HepG2 (cell line): ENCODE measurements around the gene FGF21. TPM values are rescaled to one million over a fixed set of nuclear protein-coding genes. Genes with fewer than 3 reads are reported as not detected.

Experiments used
- ATAC-seq: fragments of 200-7000 bp; cut with Tn5 transposase; 3 replicates; pipeline ENCODE4 v1.9.1; 2020; ENCODE audit warnings: mild to moderate bottlenecking, moderate library complexity
- BruUV-seq: library from RNA; stranded (reverse); fragments of 400-500 nt; replicated peaks from 2 replicates; lab custom pipeline; 2021; lab: Mats Ljungman, UMichigan
- CTCF ChIA-PET: fragments of 300-600 bp; formaldehyde crosslinking; extraction: SDS; loops from one replicate; lab custom pipeline; 2021; ENCODE audit warnings: low total read pairs, inconsistent platforms, low intra/inter-chr PET ratio; lab: Yijun Ruan, JAX
- POLR2A ChIA-PET: fragments of 350-600 bp; sonication (Branson Sonifier 250); formaldehyde crosslinking; loops from one replicate; lab custom pipeline; 2020; ENCODE audit warnings: antibody characterized with exemption, inconsistent platforms; lab: Yijun Ruan, JAX
- DNase-seq: peaks from one replicate; pipeline ENCODE4 v3.0.0-alpha.2; 2015; ENCODE audit warnings: low spot score
- FAIRE-seq: peaks from 3 replicates; lab custom pipeline; 2011; peaks lifted over from hg19 to GRCh38; lab: Jason Lieb, UNC
- H2AFZ ChIP-seq: one replicate; pipeline ENCODE4 v1.6.1; 2011; ENCODE audit warnings: low read length, inconsistent platforms
- H3K27ac ChIP-seq: fragments of 300-600 bp; 3 replicates; pipeline ENCODE4 v1.8.0; 2011; ENCODE audit warnings: mixed run types, mild to moderate bottlenecking, mixed read lengths, low read length, inconsistent platforms; ENCODE audit not compliant: insufficient read depth; ENCODE audit errors: extremely low read length
- H3K27me3 ChIP-seq, 2 experiments: fragments of 200-600 bp in 1 of 2; 2 replicates in 1 of 2; 3 replicates in 1 of 2; pipeline versions ENCODE4 v1.6.0 to v1.8.0; 2011; ENCODE audit warnings: low read length in 2 of 2, mild to moderate bottlenecking in 2 of 2, moderate library complexity in 2 of 2, inconsistent platforms in 1 of 2; ENCODE audit not compliant: insufficient read depth in 2 of 2, control insufficient read depth in 1 of 2
- H3K36me3 ChIP-seq, 2 experiments: fragments of 200-600 bp in 1 of 2; replicated peaks in 1 of 2; 2 replicates in 1 of 2; 3 replicates in 1 of 2; pipeline versions ENCODE4 v1.5.1 to v1.8.0; 2011; ENCODE audit warnings: low read length in 2 of 2, inconsistent platforms in 1 of 2; ENCODE audit not compliant: insufficient read depth in 2 of 2, control insufficient read depth in 1 of 2
- H3K4me1 ChIP-seq: 2 replicates; pipeline ENCODE4 v1.5.1; 2012; ENCODE audit warnings: low read length, inconsistent platforms; ENCODE audit not compliant: insufficient read depth
- H3K4me2 ChIP-seq: 2 replicates; pipeline ENCODE4 v1.6.0; 2011; ENCODE audit warnings: low read depth, low read length, inconsistent platforms
- H3K4me3 ChIP-seq, 3 experiments: fragments of 200-600 bp in 1 of 3; sonication (generic), shearing (Covaris generic) in 1 of 3; replicated peaks in 1 of 3; 2 replicates each; pipeline ENCODE4 v1.5.1; 2011 to 2016; ENCODE audit warnings: low read length in 3 of 3, inconsistent platforms in 2 of 3, low read depth in 2 of 3, mild to moderate bottlenecking in 2 of 3, control low read depth in 1 of 3, mixed read lengths in 1 of 3; ENCODE audit not compliant: insufficient read depth in 1 of 3
- H3K79me2 ChIP-seq: one replicate; pipeline ENCODE4 v1.6.1; 2011; ENCODE audit warnings: low read length, inconsistent platforms; ENCODE audit not compliant: insufficient read depth
- H3K9ac ChIP-seq: 2 replicates; pipeline ENCODE4 v1.6.0; 2011; ENCODE audit warnings: mild to moderate bottlenecking, low read depth, low read length, inconsistent platforms; ENCODE audit not compliant: insufficient read depth
- H3K9me3 ChIP-seq: 2 replicates; pipeline ENCODE4 v1.5.1; 2012; ENCODE audit warnings: mild to moderate bottlenecking, low read length
- H4K20me1 ChIP-seq: 2 replicates; pipeline ENCODE4 v1.6.0; 2011; ENCODE audit warnings: inconsistent platforms, mild to moderate bottlenecking, low read length, moderate library complexity; ENCODE audit not compliant: insufficient read depth
- ARID2 ChIP-seq: sonication (generic); formaldehyde crosslinking; IDR thresholded peaks from 2 replicates; pipeline ENCODE4 v1.8.1; 2022; ENCODE audit warnings: mild to moderate bottlenecking, missing genetic modification reagents, borderline replicate concordance
- EED ChIP-seq: sonication (generic); formaldehyde crosslinking; IDR thresholded peaks from 2 replicates; pipeline ENCODE4 v1.5.0; 2020; ENCODE audit warnings: mild to moderate bottlenecking, missing genetic modification reagents
- GABPA ChIP-seq, 2 experiments: IDR thresholded peaks; 2 replicates each; pipeline ENCODE4 v1.6.1; 2011 to 2016; ENCODE audit warnings: low read depth in 2 of 2, low read length in 1 of 2, missing biosample characterization in 1 of 2, missing genetic modification characterization in 1 of 2
- GABPB1 ChIP-seq: IDR thresholded peaks from 2 replicates; pipeline ENCODE4 v1.6.1; 2016; ENCODE audit warnings: mild to moderate bottlenecking, missing genetic modification reagents, moderate library complexity, missing compliant biosample characterization
- LRRFIP1 ChIP-seq: sonication (generic); formaldehyde crosslinking; conservative IDR thresholded peaks from 2 replicates; pipeline ENCODE4 v1.4.0; 2020; ENCODE audit warnings: missing genetic modification reagents
- MXD1 ChIP-seq: sonication (generic); formaldehyde crosslinking; IDR thresholded peaks from 2 replicates; pipeline ENCODE4 v1.4.0; 2020; ENCODE audit warnings: mild to moderate bottlenecking, missing genetic modification reagents
- RARG ChIP-seq: sonication (generic); formaldehyde crosslinking; IDR thresholded peaks from 2 replicates; pipeline ENCODE4 v1.4.0; 2020; ENCODE audit warnings: low read depth, mild to moderate bottlenecking, missing genetic modification reagents
- THAP11 ChIP-seq: IDR thresholded peaks from 2 replicates; pipeline ENCODE4 v1.6.1; 2016; ENCODE audit warnings: missing biosample characterization, missing genetic modification reagents
- ZNF569 ChIP-seq: sonication (generic); formaldehyde crosslinking; IDR thresholded peaks from 2 replicates; pipeline ENCODE4 v1.5.0; 2020; ENCODE audit warnings: mild to moderate bottlenecking, missing genetic modification reagents, moderate library complexity, borderline replicate concordance
- ZNF687 ChIP-seq: sonication (generic); formaldehyde crosslinking; IDR thresholded peaks from 2 replicates; pipeline ENCODE4 v1.5.1; 2020; ENCODE audit warnings: mild to moderate bottlenecking, missing genetic modification reagents, moderate library complexity
- ZNF776 ChIP-seq: sonication (generic); formaldehyde crosslinking; IDR thresholded peaks from 2 replicates; pipeline ENCODE4 v1.4.0; 2020; ENCODE audit warnings: mild to moderate bottlenecking, missing genetic modification reagents
- WGBS: methylation state at CpG from one replicate; pipeline ENCODE4 v1.1.6; 2017; ENCODE audit warnings: low lambda C conversion rate; 5-methylcytosine and 5-hydroxymethylcytosine counted together
- in situ Hi-C: cut with HindIII; loops from 2 replicates; pipeline ENCODE4 v1.10.0; 2017; ENCODE audit warnings: low pct_unique_long_range_greater_than_20kb; ENCODE audit not compliant: extremely low pct_ligation_motif_present
- intact Hi-C: fragments of 100-400 bp; cut with micrococcal nuclease; formaldehyde crosslinking; loops from one replicate; pipeline ENCODE4 v1.10.0; 2022; ENCODE audit not compliant: unreplicated experiment
- polyA plus RNA-seq, 8 experiments: library from polyadenylated mRNA; depleted of rRNA in 3 of 8; stranded (reverse) in 7 of 8; unstranded in 1 of 8; fragments of >200 nt; fragmentation: Illumina TruSeq in 4 of 8; extraction: Trizol in 4 of 8; gene quantifications; 2 replicates each; pipeline versions ENCODE4 v1.2.1 to v1.2.3, GENCODE V29; 2011 to 2016; ENCODE audit warnings: low read depth in 4 of 8, missing spikeins in 1 of 8, mixed read lengths in 1 of 8; ENCODE audit not compliant: insufficient read depth in 1 of 8
- total RNA-seq, 5 experiments: library from RNA; depleted of rRNA; stranded (reverse); fragments of >200 nt; fragmentation: Illumina TruSeq; extraction: Trizol; gene quantifications; 2 replicates each; pipeline ENCODE4 v1.2.3, GENCODE V29; 2016; ENCODE audit warnings: low read depth in 1 of 5

The FGF21 gene
- total and polyA plus RNA-seq, 2 of the 13 experiments (the other 11 are each of a cell fraction or from before 2014, with no cell fraction given) = 0.17 TPM; not detected in 1

GRCh38 chr19:48740164-48740972, 15.0 kb upstream of the FGF21 start, which contains the start of gene RASIP1 (continued):
- no peak for TF ChIP-seq LRRFIP1 (CRISPR knock-in tag)

- POLR2A ChIA-PET = interaction anchor here (1.4 kb wide), 1 partner anchor 19 kb away, joined by 3 read pairs; no protein-coding TSS in a partner anchor
- H3K36me3 ChIP-seq = no peaks in the 10 kb centered on the region
- FAIRE-seq = no peak
- in situ Hi-C loops (no loop called here), intact Hi-C loops (no loop called here)
- H4K20me1 ChIP-seq = no peaks in the 10 kb centered on the region
- peaks cover 0 to 1% of the 10 kb centered on the region in 2 experiments; a peak in 1 of 5 replicates for H3K27me3 ChIP-seq
- DNase-seq = no peak
- no peaks in the 10 kb centered on the region for H3K9me3 ChIP-seq
- 79% methylated on average over 20 of the region's 35 CpGs for WGBS
- no peak for ATAC-seq
- no peak overlapping the region for H3K27ac ChIP-seq
- H2AFZ ChIP-seq = no peak overlapping the region
- no TSS peak for BruUV-seq
- peak overlapping the region; percentile 40; the same call in 1 of the 2 replicates for H3K4me2 ChIP-seq
- H3K4me1 ChIP-seq = peaks cover 52% of the 10 kb centered on the region
- H3K79me2 ChIP-seq = no peaks in the 10 kb centered on the region
- peak overlapping the region in 1 of 3 experiments; percentile 30; a peak in 1 of 6 replicates for H3K4me3 ChIP-seq
- no peak overlapping the region for H3K9ac ChIP-seq
- CTCF ChIA-PET = no interaction called here
- TF ChIP-seq RARG (no peak), ARID2 (0 out of 2 replicates have a peak, but pooled peaks have one; percentile 19), ZNF776 (CRISPR knock-in tag) (0 out of 2 replicates have a peak, but pooled peaks have one; percentile 17), THAP11 (CRISPR knock-in tag) (peak; percentile 35; the same call in 1 of the 2 replicates), ZNF687 (CRISPR knock-in tag) (peak; percentile 4; the same call in 1 of the 2 replicates), GABPB1 (CRISPR knock-in tag) (peak; percentile 75), MXD1 (CRISPR knock-in tag) (0 out of 2 replicates have a peak, but pooled peaks have one; percentile 20), ZNF569 (CRISPR knock-in tag) (no peak), EED (0 out of 2 replicates have a peak, but pooled peaks have one; percentile 54), GABPA (IDR thresholded peaks at IDR 0.05; ENCODE audit: low read depth, low read length) (peak; percentile 21; the same call in 1 of the 2 replicates), GABPA (CRISPR knock-in tag; IDR thresholded peaks at IDR 0.05; ENCODE audit: low read depth) (peak; percentile 71)
Measured at GRCh38 chr19:48741129-48741999, 14.0 kb upstream of the FGF21 start.
